ENCODE results near the gene EXOC4.

The EXOC4 gene

GRCh38 chr7:134104166-134104565, 851.3 kb downstream of the EXOC4 start:
- Histone ChIP-seq H3K27me3 (ENCODE audit: insufficient read depth, low read length) (no peaks in the 10 kb centered on the region), H3K4me3 (ENCODE audit: low read length) (no peak overlapping the region), H3K9ac (ENCODE audit: low read depth, low read length) (no peak overlapping the region), H3K9me3 (ENCODE audit: insufficient read depth, low read depth, low read length) (no peaks in the 10 kb centered on the region), H3K27ac (ENCODE audit: low read depth, low read length) (no peak overlapping the region), H3K36me3 (ENCODE audit: insufficient read depth, low read length) (no peaks in the 10 kb centered on the region), H3K4me1 (ENCODE audit: insufficient read depth, low read length) (no peaks in the 10 kb centered on the region)
- no CpG with 5 or more reads among the region's 4 CpGs for WGBS

- Histone ChIP-seq H3K36me3 (ENCODE audit: insufficient read depth, low read length) (no peaks in the 10 kb centered on the region), H3K9ac (ENCODE audit: low read depth, low read length) (no peak overlapping the region), H3K9me3 (ENCODE audit: insufficient read depth, low read depth, low read length) (no peaks in the 10 kb centered on the region), H3K27me3 (ENCODE audit: insufficient read depth, low read length) (no peaks in the 10 kb centered on the region), H3K4me3 (ENCODE audit: low read length) (no peak overlapping the region), H3K27ac (ENCODE audit: low read depth, low read length) (no peak overlapping the region), H3K4me1 (ENCODE audit: insufficient read depth, low read length) (no peaks in the 10 kb centered on the region)
- WGBS: 96% methylated on average over 5 of the region's 5 CpGs
These were observed 853.0 kb downstream of the EXOC4 start for GRCh38 chr7:134105841-134106240.

- H3K4me1 ChIP-seq (ENCODE audit: insufficient read depth, low read length): no peaks in the 10 kb centered on the region
- H3K27ac ChIP-seq (ENCODE audit: low read depth, low read length): no peak overlapping the region
- 100% methylated on average over 2 of the region's 2 CpGs for WGBS
- H3K9ac ChIP-seq (ENCODE audit: low read depth, low read length): no peak overlapping the region
- no peak overlapping the region for H3K4me3 ChIP-seq (ENCODE audit: low read length)
- H3K36me3 ChIP-seq (ENCODE audit: insufficient read depth, low read length): no peaks in the 10 kb centered on the region
- H3K9me3 ChIP-seq (ENCODE audit: insufficient read depth, low read depth, low read length): no peaks in the 10 kb centered on the region
- no peaks in the 10 kb centered on the region for H3K27me3 ChIP-seq (ENCODE audit: insufficient read depth, low read length)
These were observed 855.9 kb downstream of the EXOC4 start for GRCh38 chr7:134108802-134109201.

GRCh38 chr7:134113655-134114054, 860.8 kb downstream of the EXOC4 start:
- no peaks in the 10 kb centered on the region for H3K27me3 ChIP-seq (ENCODE audit: insufficient read depth, low read length)
- H3K4me3 ChIP-seq (ENCODE audit: low read length): no peak overlapping the region
- H3K4me1 ChIP-seq (ENCODE audit: insufficient read depth, low read length): peaks cover 7% of the 10 kb centered on the region; the same call in 1 of the 2 replicates
- no peak overlapping the region for H3K9ac ChIP-seq (ENCODE audit: low read depth, low read length)
- no peaks in the 10 kb centered on the region for H3K36me3 ChIP-seq (ENCODE audit: insufficient read depth, low read length)
- H3K9me3 ChIP-seq (ENCODE audit: insufficient read depth, low read depth, low read length): no peaks in the 10 kb centered on the region
- peak overlapping the region; percentile 21; the same call in 1 of the 2 replicates for H3K27ac ChIP-seq (ENCODE audit: low read depth, low read length)

GRCh38 chr7:134114992-134115391, 862.1 kb downstream of the EXOC4 start:
- H3K36me3 ChIP-seq (ENCODE audit: insufficient read depth, low read length): no peaks in the 10 kb centered on the region
- no peak overlapping the region for H3K4me3 ChIP-seq (ENCODE audit: low read length)
- no peak overlapping the region for H3K9ac ChIP-seq (ENCODE audit: low read depth, low read length)
- peaks cover 7% of the 10 kb centered on the region; the same call in 1 of the 2 replicates for H3K4me1 ChIP-seq (ENCODE audit: insufficient read depth, low read length)
- 82% methylated on average over 4 of the region's 4 CpGs for WGBS
- no peaks in the 10 kb centered on the region for H3K27me3 ChIP-seq (ENCODE audit: insufficient read depth, low read length)
- H3K27ac ChIP-seq (ENCODE audit: low read depth, low read length): no peak overlapping the region
- no peaks in the 10 kb centered on the region for H3K9me3 ChIP-seq (ENCODE audit: insufficient read depth, low read depth, low read length)
